HL-60 (cell line): ENCODE measurements around the gene IGSF10.

ENCODE experiments used
- DNase-seq, 2 experiments: peaks; one replicate each; pipeline ENCODE4 v3.0.0-alpha.2; 2010 to 2020; ENCODE audit warnings: low read depth in 1 of 2, low spot score in 1 of 2
- H3K27ac ChIP-seq: fragments of 250-450 bp; sonication (Bioruptor Pico); replicated peaks from 2 replicates; pipeline ENCODE4 v1.5.1; 2020; ENCODE audit warnings: mild to moderate bottlenecking, moderate library complexity
- H3K27me3 ChIP-seq: fragments of 250-450 bp; sonication (Bioruptor Pico); 2 replicates; pipeline ENCODE4 v1.5.1; 2021; ENCODE audit warnings: mild to moderate bottlenecking, moderate library complexity; ENCODE audit not compliant: insufficient read depth, poor library complexity, severe bottlenecking
- H3K4me3 ChIP-seq: replicated peaks from 2 replicates; pipeline ENCODE4 v1.5.1; 2011; ENCODE audit warnings: mild to moderate bottlenecking, control low read depth, low read length; ENCODE audit not compliant: insufficient read depth
- GABPA ChIP-seq: IDR thresholded peaks from 2 replicates; pipeline ENCODE4 v1.6.1; 2012; ENCODE audit warnings: low read depth
- POLR2AphosphoS5 ChIP-seq: IDR thresholded peaks from 2 replicates; pipeline ENCODE4 v1.6.1; 2012; ENCODE audit warnings: low read depth
- REST ChIP-seq: IDR thresholded peaks from 2 replicates; pipeline ENCODE4 v1.6.1; 2012; ENCODE audit warnings: low read depth; ENCODE audit not compliant: insufficient replicate concordance
- SPI1 ChIP-seq: IDR thresholded peaks from 2 replicates; pipeline ENCODE4 v1.6.1; 2012; ENCODE audit warnings: low read depth, mild to moderate bottlenecking, borderline replicate concordance
- TF ChIP-seq, protein P1 (sequence below): IDR thresholded peaks from one replicate; pipeline ENCODE4 v1.5.1; 2011; ENCODE audit warnings: low read length, control low read depth, inconsistent platforms; ENCODE audit not compliant: insufficient read depth

The IGSF10 gene

DNA sequence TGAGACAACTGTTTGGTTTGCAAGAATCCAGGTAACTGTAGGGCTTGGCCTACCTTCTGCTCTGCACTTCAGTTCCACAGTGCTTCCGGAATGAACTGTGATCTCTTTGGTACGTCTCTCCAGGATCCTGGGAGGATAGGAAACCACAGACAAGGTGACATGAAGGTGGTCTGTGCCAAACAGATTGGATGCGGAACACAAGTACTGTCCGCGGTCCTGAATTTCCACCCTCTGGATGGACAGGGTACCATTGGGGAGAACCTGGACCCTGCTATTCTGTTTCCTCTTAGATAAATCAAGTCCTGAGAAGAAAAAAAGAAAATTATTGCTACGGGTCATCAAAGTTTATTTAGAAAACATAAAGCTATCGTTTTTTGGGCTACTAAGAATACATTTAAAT is 17.3 kb downstream of the IGSF10 start:
- TF ChIP-seq SPI1 (no peak), REST (peak; percentile 91)
- no peak overlapping the region for H3K4me3 ChIP-seq
- DNase-seq = no peak
- H3K27me3 ChIP-seq = no peaks in the 10 kb centered on the region
- no peak overlapping the region for H3K27ac ChIP-seq

GRCh38 chr3:151440940-151441339 is 19.9 kb downstream of the IGSF10 start:
- Histone ChIP-seq H3K27ac (no peak overlapping the region), H3K27me3 (no peaks in the 10 kb centered on the region), H3K4me3 (no peak overlapping the region)
- TF ChIP-seq SPI1 = no peak
- no peak for TF ChIP-seq REST
- no peak for TF ChIP-seq GABPA
- TF ChIP-seq, protein P1, sequence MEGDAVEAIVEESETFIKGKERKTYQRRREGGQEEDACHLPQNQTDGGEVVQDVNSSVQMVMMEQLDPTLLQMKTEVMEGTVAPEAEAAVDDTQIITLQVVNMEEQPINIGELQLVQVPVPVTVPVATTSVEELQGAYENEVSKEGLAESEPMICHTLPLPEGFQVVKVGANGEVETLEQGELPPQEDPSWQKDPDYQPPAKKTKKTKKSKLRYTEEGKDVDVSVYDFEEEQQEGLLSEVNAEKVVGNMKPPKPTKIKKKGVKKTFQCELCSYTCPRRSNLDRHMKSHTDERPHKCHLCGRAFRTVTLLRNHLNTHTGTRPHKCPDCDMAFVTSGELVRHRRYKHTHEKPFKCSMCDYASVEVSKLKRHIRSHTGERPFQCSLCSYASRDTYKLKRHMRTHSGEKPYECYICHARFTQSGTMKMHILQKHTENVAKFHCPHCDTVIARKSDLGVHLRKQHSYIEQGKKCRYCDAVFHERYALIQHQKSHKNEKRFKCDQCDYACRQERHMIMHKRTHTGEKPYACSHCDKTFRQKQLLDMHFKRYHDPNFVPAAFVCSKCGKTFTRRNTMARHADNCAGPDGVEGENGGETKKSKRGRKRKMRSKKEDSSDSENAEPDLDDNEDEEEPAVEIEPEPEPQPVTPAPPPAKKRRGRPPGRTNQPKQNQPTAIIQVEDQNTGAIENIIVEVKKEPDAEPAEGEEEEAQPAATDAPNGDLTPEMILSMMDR = no peak
- no peak for TF ChIP-seq POLR2AphosphoS5
- DNase-seq = no peak

GRCh38 chr3:151439652-151440125 is 21.2 kb downstream of the IGSF10 start:
- no peak overlapping the region for H3K27ac ChIP-seq
- H3K27me3 ChIP-seq = no peaks in the 10 kb centered on the region
- TF ChIP-seq, protein P1 = peak; percentile 62
- no peak for TF ChIP-seq POLR2AphosphoS5
- H3K4me3 ChIP-seq = no peak overlapping the region
- DNase-seq = peak; percentile 25 to 62

- TF ChIP-seq REST (no peak), POLR2AphosphoS5 (no peak), GABPA (no peak), SPI1 (no peak)
- TF ChIP-seq, protein P1 = no peak
- no peak for DNase-seq
- Histone ChIP-seq H3K27ac (no peak overlapping the region), H3K4me3 (no peak overlapping the region), H3K27me3 (no peaks in the 10 kb centered on the region)
Measured at GRCh38 chr3:151437906-151438305, 23.0 kb downstream of the IGSF10 start.
